GM13977 (cell line): ENCODE measurements around the gene HRH1.

Experiments used
- DNase-seq: peaks from one replicate; pipeline ENCODE4 v3.0.0; 2012; ENCODE audit warnings: low spot score
- in situ Hi-C: fragments of 300-500 bp; cut with MboI; formaldehyde crosslinking; loops from one replicate; pipeline ENCODE4 v1.12.0; 2022; ENCODE audit warnings: low sequenced_read_pairs, low pct_unique_long_range_greater_than_20kb, mixed read lengths, inconsistent platforms; ENCODE audit not compliant: unreplicated experiment
- TF ChIP-seq, protein P1 (sequence below): IDR thresholded peaks from 2 replicates; pipeline ENCODE4 v1.5.1; 2012; ENCODE audit warnings: mild to moderate bottlenecking, control low read depth; ENCODE audit not compliant: insufficient read depth; ENCODE audit errors: extremely low read depth, missing control alignments

HRH1 gene

DNA sequence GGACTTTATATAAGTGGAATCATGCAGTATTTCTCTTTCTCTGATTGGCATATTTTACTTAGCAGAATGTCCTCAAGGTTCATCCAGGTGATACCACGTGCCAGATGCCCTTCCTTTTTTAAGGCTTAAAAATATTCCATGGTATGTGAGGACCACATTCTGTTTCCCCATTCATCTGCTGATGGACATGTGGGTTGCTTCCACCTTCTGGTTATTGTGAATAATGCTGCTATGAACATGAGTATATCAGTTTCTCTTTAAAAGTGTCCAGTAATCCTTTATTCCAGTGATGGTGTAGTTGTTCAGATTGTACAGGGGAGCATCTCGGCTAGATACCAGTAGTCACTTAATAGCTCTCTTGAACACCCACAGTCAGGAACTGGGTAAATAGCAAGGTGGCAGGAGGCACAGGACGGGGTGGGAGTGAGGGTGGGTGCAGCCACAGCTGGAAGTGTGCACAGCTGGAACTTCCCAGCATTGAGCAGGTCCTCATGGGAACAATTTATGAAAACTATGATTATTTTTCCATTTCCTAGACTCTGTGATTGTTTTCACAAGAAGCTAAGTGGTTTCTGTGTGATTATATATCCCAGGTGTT is 67.6 kb downstream of the HRH1 start:
- in situ Hi-C loops: no loop called here
- no peak for DNase-seq
- TF ChIP-seq, protein P1, sequence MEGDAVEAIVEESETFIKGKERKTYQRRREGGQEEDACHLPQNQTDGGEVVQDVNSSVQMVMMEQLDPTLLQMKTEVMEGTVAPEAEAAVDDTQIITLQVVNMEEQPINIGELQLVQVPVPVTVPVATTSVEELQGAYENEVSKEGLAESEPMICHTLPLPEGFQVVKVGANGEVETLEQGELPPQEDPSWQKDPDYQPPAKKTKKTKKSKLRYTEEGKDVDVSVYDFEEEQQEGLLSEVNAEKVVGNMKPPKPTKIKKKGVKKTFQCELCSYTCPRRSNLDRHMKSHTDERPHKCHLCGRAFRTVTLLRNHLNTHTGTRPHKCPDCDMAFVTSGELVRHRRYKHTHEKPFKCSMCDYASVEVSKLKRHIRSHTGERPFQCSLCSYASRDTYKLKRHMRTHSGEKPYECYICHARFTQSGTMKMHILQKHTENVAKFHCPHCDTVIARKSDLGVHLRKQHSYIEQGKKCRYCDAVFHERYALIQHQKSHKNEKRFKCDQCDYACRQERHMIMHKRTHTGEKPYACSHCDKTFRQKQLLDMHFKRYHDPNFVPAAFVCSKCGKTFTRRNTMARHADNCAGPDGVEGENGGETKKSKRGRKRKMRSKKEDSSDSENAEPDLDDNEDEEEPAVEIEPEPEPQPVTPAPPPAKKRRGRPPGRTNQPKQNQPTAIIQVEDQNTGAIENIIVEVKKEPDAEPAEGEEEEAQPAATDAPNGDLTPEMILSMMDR: no peak

DNA sequence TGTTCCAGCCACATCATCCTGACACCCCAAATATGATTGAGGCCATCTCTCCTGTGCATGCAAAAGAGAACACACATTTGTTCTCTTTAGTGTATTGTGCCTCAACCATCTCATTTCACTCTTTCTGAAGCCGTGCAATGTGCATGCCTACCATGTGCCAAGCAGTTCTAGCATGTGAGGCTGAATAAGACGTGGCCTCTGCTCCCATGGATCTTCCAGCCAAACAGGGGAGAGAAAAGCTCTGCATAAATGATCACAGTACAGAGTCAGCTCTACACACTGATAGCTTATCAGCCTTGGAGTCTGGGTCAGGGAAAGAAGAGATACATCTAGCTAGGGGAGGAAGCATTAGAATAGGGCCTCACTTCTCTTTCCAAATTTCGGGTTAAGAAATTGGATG is 69.7 kb downstream of the HRH1 start:
- TF ChIP-seq, protein P1: no peak
- in situ Hi-C loops: no loop called here
- DNase-seq: no peak

DNA sequence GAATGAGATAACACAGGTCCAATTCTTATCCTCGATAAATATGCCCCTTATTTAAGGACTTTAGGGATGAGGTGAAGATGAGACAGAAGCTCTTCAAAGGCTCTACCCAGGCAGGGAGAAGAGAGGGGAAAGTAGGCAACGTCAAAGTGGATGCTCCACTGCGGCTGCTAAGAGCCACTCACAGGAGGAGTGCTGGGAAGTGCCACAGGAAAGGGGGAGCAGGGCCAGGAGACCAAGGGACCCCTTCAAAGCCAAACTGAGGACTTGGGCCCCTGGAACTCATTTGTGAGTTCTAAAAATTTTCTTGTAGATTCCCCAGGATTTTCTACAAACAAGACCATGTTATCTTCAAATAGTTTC is 70.6 kb downstream of the HRH1 start:
- TF ChIP-seq, protein P1: no peak
- in situ Hi-C loops: loop anchor here (25.0 kb wide), 2 partner anchors 112 to 437 kb away; no protein-coding TSS in a partner anchor
- DNase-seq: no peak

DNA sequence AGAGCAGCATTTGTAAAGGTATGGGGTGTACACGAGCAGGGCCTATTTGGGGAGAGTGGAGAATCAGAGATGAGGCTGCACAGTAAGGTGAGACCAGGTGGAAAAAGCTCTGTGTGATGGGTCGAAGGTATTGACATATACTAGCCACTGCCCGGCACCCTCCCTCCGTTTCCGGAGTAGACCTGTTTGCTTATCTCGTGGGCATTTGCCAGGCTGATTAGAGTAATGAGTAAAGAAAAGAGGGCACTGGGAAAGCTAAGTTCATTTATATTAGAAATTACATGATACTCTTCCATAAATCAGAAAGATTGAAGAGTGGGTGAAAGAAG is 71.7 kb downstream of the HRH1 start:
- in situ Hi-C loops: loop anchor here (25.0 kb wide), 2 partner anchors 111 to 436 kb away; no protein-coding TSS in a partner anchor
- DNase-seq: no peak
- TF ChIP-seq, protein P1: no peak

DNA sequence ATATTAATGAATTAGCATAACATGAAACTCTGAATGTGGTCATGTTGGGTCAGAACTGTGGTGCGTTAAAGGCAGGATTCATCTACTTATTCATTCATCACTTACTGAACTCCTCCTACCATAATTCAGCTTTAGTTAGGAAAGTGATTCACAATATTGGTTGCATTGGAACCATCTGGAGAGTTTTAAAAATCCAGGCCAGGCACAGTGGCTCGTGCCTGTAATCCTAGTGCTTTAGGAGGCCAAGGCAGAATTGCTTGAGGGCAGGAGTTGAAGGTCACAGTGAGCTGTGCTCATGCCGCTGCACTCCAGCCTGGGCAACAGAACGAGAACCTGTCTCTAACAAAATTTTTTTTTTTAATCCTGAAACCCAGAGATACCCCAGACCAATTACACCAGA is 73.7 kb downstream of the HRH1 start:
- in situ Hi-C loops: loop anchor here (25.0 kb wide), 2 partner anchors 109 to 434 kb away; no protein-coding TSS in a partner anchor
- TF ChIP-seq, protein P1: no peak
- no peak for DNase-seq

DNA sequence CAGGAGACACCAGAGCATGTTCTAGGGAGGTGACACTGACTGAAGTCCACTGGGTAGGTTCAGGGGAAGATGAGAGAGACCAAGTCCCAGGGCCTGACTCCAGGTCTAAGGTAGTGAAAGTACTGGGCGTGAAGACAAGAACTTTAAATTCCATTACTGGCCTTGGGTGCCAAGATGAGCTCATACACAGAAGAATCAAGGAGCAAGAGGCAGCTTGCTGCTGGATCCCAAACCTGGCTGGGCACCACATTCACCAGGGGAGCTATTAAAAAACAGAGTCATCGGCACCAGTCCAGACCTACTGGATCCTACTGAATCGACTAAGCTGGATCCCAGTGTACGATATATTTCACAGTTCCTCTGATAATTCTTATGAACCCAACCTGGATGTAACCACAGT is 75.8 kb downstream of the HRH1 start:
- in situ Hi-C loops: loop anchor here (25.0 kb wide), 2 partner anchors 107 to 432 kb away; no protein-coding TSS in a partner anchor
- no peak for DNase-seq
- TF ChIP-seq, protein P1: no peak
